GM23338 (cell line): ENCODE measurements around the gene OTUD6A.

Experiments used
- EZH2 ChIP-seq: fragments of 200-600 bp; sonication (generic); IDR thresholded peaks from one replicate; pipeline ENCODE4 v1.8.0; 2017; ENCODE audit warnings: antibody characterized with exemption, mild to moderate bottlenecking, low read depth; ENCODE audit not compliant: unreplicated experiment
- EZH2phosphoT487 ChIP-seq: fragments of 200-600 bp; sonication (generic); IDR thresholded peaks from one replicate; pipeline ENCODE4 v1.8.1; 2018; ENCODE audit warnings: antibody characterized with exemption; ENCODE audit not compliant: unreplicated experiment
- POLR2AphosphoS5 ChIP-seq: IDR thresholded peaks from 2 replicates; pipeline ENCODE4 v1.6.1; 2016; ENCODE audit warnings: antibody characterized with exemption, low read depth
- ZNF331 ChIP-seq: fragments of 250-450 bp; sonication (Bioruptor Pico); IDR thresholded peaks from 2 replicates; pipeline ENCODE4 v1.5.0; 2020; ENCODE audit warnings: low read depth, mild to moderate bottlenecking, moderate library complexity
- TF ChIP-seq, protein P1 (sequence below), 2 experiments: fragments of 200-600 bp in 1 of 2; sonication (generic) in 1 of 2; conservative IDR thresholded peaks; 2 replicates each; pipeline versions ENCODE4 v1.5.1 to v1.6.1; 2016 to 2017; ENCODE audit warnings: antibody characterized with exemption in 2 of 2, low read depth in 2 of 2, mild to moderate bottlenecking in 2 of 2, moderate library complexity in 1 of 2
- TF ChIP-seq, protein P2 (sequence below): IDR thresholded peaks from one replicate; pipeline ENCODE4 v1.6.1; 2018; ENCODE audit warnings: antibody characterized with exemption; ENCODE audit not compliant: unreplicated experiment
- TF ChIP-seq, protein P3 (sequence below): IDR thresholded peaks from 2 replicates; pipeline ENCODE4 v1.6.1; 2016; ENCODE audit warnings: antibody characterized with exemption

DNA sequence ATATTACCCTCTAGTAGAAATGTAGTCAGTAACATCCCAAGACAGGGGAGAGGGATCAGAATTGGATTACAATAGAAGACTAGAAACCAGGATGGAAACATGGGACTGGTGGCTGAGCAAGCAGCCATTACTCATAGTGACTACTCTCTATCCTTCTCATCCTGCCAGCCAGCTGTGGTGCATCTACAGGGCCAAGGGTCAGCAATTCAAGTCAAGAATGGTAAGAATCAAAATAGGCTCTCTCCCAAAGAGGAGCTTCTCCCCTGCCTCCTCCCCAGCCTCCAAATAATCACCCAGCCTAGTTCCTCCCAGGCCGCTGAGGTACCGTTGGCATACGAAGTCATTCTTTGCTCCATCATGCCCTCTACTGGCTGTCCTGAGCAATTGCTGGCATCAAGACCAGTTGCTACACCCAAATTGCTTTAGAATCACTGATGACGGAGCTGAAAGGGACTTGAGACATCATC lies 31.9 kb upstream of the OTUD6A start:
- TF ChIP-seq, protein P1, sequence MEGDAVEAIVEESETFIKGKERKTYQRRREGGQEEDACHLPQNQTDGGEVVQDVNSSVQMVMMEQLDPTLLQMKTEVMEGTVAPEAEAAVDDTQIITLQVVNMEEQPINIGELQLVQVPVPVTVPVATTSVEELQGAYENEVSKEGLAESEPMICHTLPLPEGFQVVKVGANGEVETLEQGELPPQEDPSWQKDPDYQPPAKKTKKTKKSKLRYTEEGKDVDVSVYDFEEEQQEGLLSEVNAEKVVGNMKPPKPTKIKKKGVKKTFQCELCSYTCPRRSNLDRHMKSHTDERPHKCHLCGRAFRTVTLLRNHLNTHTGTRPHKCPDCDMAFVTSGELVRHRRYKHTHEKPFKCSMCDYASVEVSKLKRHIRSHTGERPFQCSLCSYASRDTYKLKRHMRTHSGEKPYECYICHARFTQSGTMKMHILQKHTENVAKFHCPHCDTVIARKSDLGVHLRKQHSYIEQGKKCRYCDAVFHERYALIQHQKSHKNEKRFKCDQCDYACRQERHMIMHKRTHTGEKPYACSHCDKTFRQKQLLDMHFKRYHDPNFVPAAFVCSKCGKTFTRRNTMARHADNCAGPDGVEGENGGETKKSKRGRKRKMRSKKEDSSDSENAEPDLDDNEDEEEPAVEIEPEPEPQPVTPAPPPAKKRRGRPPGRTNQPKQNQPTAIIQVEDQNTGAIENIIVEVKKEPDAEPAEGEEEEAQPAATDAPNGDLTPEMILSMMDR (conservative IDR thresholded peaks at IDR 0.05; ENCODE audit: low read depth in 2 of 2): peak; percentile 66 to 81
- TF ChIP-seq EZH2: no peak
- TF ChIP-seq, protein P2, sequence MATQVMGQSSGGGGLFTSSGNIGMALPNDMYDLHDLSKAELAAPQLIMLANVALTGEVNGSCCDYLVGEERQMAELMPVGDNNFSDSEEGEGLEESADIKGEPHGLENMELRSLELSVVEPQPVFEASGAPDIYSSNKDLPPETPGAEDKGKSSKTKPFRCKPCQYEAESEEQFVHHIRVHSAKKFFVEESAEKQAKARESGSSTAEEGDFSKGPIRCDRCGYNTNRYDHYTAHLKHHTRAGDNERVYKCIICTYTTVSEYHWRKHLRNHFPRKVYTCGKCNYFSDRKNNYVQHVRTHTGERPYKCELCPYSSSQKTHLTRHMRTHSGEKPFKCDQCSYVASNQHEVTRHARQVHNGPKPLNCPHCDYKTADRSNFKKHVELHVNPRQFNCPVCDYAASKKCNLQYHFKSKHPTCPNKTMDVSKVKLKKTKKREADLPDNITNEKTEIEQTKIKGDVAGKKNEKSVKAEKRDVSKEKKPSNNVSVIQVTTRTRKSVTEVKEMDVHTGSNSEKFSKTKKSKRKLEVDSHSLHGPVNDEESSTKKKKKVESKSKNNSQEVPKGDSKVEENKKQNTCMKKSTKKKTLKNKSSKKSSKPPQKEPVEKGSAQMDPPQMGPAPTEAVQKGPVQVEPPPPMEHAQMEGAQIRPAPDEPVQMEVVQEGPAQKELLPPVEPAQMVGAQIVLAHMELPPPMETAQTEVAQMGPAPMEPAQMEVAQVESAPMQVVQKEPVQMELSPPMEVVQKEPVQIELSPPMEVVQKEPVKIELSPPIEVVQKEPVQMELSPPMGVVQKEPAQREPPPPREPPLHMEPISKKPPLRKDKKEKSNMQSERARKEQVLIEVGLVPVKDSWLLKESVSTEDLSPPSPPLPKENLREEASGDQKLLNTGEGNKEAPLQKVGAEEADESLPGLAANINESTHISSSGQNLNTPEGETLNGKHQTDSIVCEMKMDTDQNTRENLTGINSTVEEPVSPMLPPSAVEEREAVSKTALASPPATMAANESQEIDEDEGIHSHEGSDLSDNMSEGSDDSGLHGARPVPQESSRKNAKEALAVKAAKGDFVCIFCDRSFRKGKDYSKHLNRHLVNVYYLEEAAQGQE: no peak
- no peak for TF ChIP-seq POLR2AphosphoS5
- TF ChIP-seq EZH2phosphoT487: no peak
- TF ChIP-seq, protein P3, sequence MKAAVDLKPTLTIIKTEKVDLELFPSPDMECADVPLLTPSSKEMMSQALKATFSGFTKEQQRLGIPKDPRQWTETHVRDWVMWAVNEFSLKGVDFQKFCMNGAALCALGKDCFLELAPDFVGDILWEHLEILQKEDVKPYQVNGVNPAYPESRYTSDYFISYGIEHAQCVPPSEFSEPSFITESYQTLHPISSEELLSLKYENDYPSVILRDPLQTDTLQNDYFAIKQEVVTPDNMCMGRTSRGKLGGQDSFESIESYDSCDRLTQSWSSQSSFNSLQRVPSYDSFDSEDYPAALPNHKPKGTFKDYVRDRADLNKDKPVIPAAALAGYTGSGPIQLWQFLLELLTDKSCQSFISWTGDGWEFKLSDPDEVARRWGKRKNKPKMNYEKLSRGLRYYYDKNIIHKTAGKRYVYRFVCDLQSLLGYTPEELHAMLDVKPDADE: no peak
- no peak for TF ChIP-seq ZNF331 (CRISPR knock-in tag)
